C4-2B (cell line): Measurements from ENCODE around the gene ST8SIA1.

Experiments
- CTCF ChIP-seq: fragments of 450-650 bp; conservative IDR thresholded peaks from 2 replicates; pipeline ENCODE4 v1.5.1; 2017; ENCODE audit warnings: mild to moderate bottlenecking
- ZFX ChIP-seq: fragments of 450-650 bp; IDR thresholded peaks from 2 replicates; pipeline ENCODE4 v1.6.1; 2017

- TF ChIP-seq CTCF, result no peak
- no peak for TF ChIP-seq ZFX
Measured at GRCh38 chr12:22322091-22322490, 12.4 kb downstream of the ST8SIA1 start.
